IMR-90 (cell line): Measurements from ENCODE around the gene CEP83. TPM values are rescaled to one million over a fixed set of nuclear protein-coding genes. Genes with fewer than 3 reads are reported as not detected.

Experiments used
- ATAC-seq: fragments of 200-7000 bp; cut with Tn5 transposase; 2 replicates; pipeline ENCODE4 v1.9.1; 2020; ENCODE audit warnings: low read depth, mild to moderate bottlenecking, moderate library complexity
- BruUV-seq: library from RNA; stranded (reverse); fragments of 400-500 nt; replicated peaks from 2 replicates; lab custom pipeline; 2021; lab: Mats Ljungman, UMichigan
- CTCF ChIA-PET: fragments of 300-600 bp; formaldehyde crosslinking; extraction: SDS; loops from one replicate; lab custom pipeline; 2021; ENCODE audit warnings: antibody characterized with exemption; lab: Yijun Ruan, JAX
- POLR2A ChIA-PET: fragments of 300-600 bp; sonication (Branson Sonifier 250); formaldehyde crosslinking; loops from one replicate; lab custom pipeline; 2022; ENCODE audit warnings: antibody characterized with exemption; ENCODE audit not compliant: unreplicated experiment; lab: Charles Lee
- DNase-seq: peaks from one replicate; pipeline ENCODE4 v3.0.0; 2013
- H2AFZ ChIP-seq: replicated peaks from 2 replicates; pipeline ENCODE3; 2013; ENCODE audit warnings: low read length, mild to moderate bottlenecking; ENCODE audit not compliant: poor library complexity
- H2AK5ac ChIP-seq: 2 replicates; pipeline ENCODE4 v1.6.1; 2013; ENCODE audit warnings: low read depth, low read length, inconsistent platforms
- H2AK9ac ChIP-seq: replicated peaks from 2 replicates; pipeline ENCODE3; 2013; ENCODE audit warnings: mild to moderate bottlenecking, low read depth, low read length, moderate library complexity; ENCODE audit not compliant: poor library complexity
- H2BK120ac ChIP-seq: 2 replicates; pipeline ENCODE4 v1.6.1; 2013; ENCODE audit warnings: low read depth, low read length, inconsistent platforms
- H2BK15ac ChIP-seq: 3 replicates; pipeline ENCODE4 v1.6.1; 2013; ENCODE audit warnings: low read depth, low read length, inconsistent platforms
- H2BK20ac ChIP-seq: 2 replicates; pipeline ENCODE4 v1.6.1; 2013; ENCODE audit warnings: low read depth, mild to moderate bottlenecking, inconsistent platforms, low read length, moderate library complexity
- H2BK5ac ChIP-seq: 2 replicates; pipeline ENCODE4 v1.6.1; 2013; ENCODE audit warnings: mild to moderate bottlenecking, low read depth, low read length, inconsistent platforms; ENCODE audit not compliant: poor library complexity, severe bottlenecking
- H3K14ac ChIP-seq: replicated peaks from 2 replicates; pipeline ENCODE4 v1.6.1; 2013; ENCODE audit warnings: low read depth, low read length, inconsistent platforms
- H3K18ac ChIP-seq: 2 replicates; pipeline ENCODE4 v1.6.1; 2013; ENCODE audit warnings: low read depth, low read length, control low read depth
- H3K23ac ChIP-seq: 2 replicates; pipeline ENCODE4 v1.6.1; 2013; ENCODE audit warnings: low read depth, low read length, inconsistent platforms
- H3K27ac ChIP-seq: 2 replicates; pipeline ENCODE4 v1.5.1; 2013; ENCODE audit warnings: mild to moderate bottlenecking, control low read depth, low read length; ENCODE audit not compliant: insufficient read depth
- H3K27me3 ChIP-seq: 2 replicates; pipeline ENCODE4 v1.6.1; 2013; ENCODE audit warnings: low read length; ENCODE audit not compliant: control insufficient read depth, insufficient read depth
- H3K36me3 ChIP-seq: 2 replicates; pipeline ENCODE4 v1.6.1; 2013; ENCODE audit warnings: low read length, mixed read lengths; ENCODE audit not compliant: control insufficient read depth, insufficient read depth
- H3K4ac ChIP-seq: 2 replicates; pipeline ENCODE4 v1.6.1; 2013; ENCODE audit warnings: low read depth, low read length, inconsistent platforms
- H3K4me1 ChIP-seq: 2 replicates; pipeline ENCODE4 v1.6.1; 2013; ENCODE audit warnings: low read length, mixed read lengths; ENCODE audit not compliant: control insufficient read depth, insufficient read depth
- H3K4me2 ChIP-seq: 2 replicates; pipeline ENCODE4 v1.6.1; 2013; ENCODE audit warnings: low read depth, mild to moderate bottlenecking, control low read depth, low read length, moderate library complexity
- H3K4me3 ChIP-seq: 2 replicates; pipeline ENCODE4 v1.5.1; 2013; ENCODE audit warnings: low read depth, mild to moderate bottlenecking, control low read depth, low read length, moderate library complexity; ENCODE audit not compliant: insufficient read depth
- H3K56ac ChIP-seq: 2 replicates; pipeline ENCODE4 v1.6.1; 2013; ENCODE audit warnings: low read length, inconsistent platforms; ENCODE audit not compliant: insufficient read depth; ENCODE audit errors: extremely low read depth
- H3K79me1 ChIP-seq, 2 experiments: 2 replicates each; pipeline ENCODE4 v1.6.1; 2013; ENCODE audit warnings: low read length in 2 of 2, inconsistent platforms in 1 of 2, low read depth in 1 of 2
- H3K9ac ChIP-seq: 2 replicates; pipeline ENCODE4 v1.6.1; 2013; ENCODE audit warnings: low read depth, low read length, control low read depth
- H3K9me1 ChIP-seq: 2 replicates; pipeline ENCODE4 v1.6.1; 2013; ENCODE audit warnings: low read length, inconsistent platforms; ENCODE audit not compliant: insufficient read depth
- H3K9me3 ChIP-seq: 2 replicates; pipeline ENCODE4 v1.6.1; 2013; ENCODE audit warnings: low read length; ENCODE audit not compliant: control insufficient read depth, insufficient read depth
- H4K20me1 ChIP-seq: 2 replicates; pipeline ENCODE4 v1.6.1; 2013; ENCODE audit warnings: low read length, inconsistent platforms; ENCODE audit not compliant: insufficient read depth
- H4K5ac ChIP-seq: 2 replicates; pipeline ENCODE4 v1.6.1; 2013; ENCODE audit warnings: mild to moderate bottlenecking, low read depth, low read length, control low read depth
- H4K8ac ChIP-seq, 2 experiments: 2 replicates each; pipeline ENCODE4 v1.6.1; 2013; ENCODE audit warnings: low read depth in 2 of 2, low read length in 2 of 2, control low read depth in 1 of 2, inconsistent platforms in 1 of 2
- H4K91ac ChIP-seq: 2 replicates; pipeline ENCODE4 v1.6.1; 2013; ENCODE audit warnings: low read depth, low read length, inconsistent platforms; ENCODE audit not compliant: insufficient read depth
- CEBPB ChIP-seq: IDR thresholded peaks from 2 replicates; pipeline ENCODE4 v1.6.1; 2012; ENCODE audit warnings: low read depth, low read length, improper control_type of control experiment
- CTCF ChIP-seq: conservative IDR thresholded peaks from 2 replicates; pipeline ENCODE4 v1.5.1; 2012; ENCODE audit warnings: mild to moderate bottlenecking, low read depth, low read length, improper control_type of control experiment
- MAZ ChIP-seq: IDR thresholded peaks from 2 replicates; pipeline ENCODE4 v1.6.1; 2012; ENCODE audit warnings: low read depth, mild to moderate bottlenecking, low read length, improper control_type of control experiment, moderate library complexity, borderline replicate concordance
- MXI1 ChIP-seq: IDR thresholded peaks from 2 replicates; pipeline ENCODE4 v1.6.1; 2012; ENCODE audit warnings: low read depth, mild to moderate bottlenecking, low read length, moderate library complexity, borderline replicate concordance
- POLR2A ChIP-seq: IDR thresholded peaks from 2 replicates; pipeline ENCODE4 v1.6.1; 2012; ENCODE audit warnings: mild to moderate bottlenecking, low read depth, low read length
- RAD21 ChIP-seq: IDR thresholded peaks from 2 replicates; pipeline ENCODE4 v1.6.1; 2012; ENCODE audit warnings: low read length, improper control_type of control experiment
- WGBS, 2 experiments: methylation state at CpG; one replicate each; pipeline versions ENCODE4 v1.1.5 to v1.1.7; 2013; ENCODE audit warnings: missing lambda C conversion rate in 2 of 2; ENCODE audit not compliant: insufficient read length in 1 of 2; ENCODE audit errors: extremely low coverage in 2 of 2; 5-methylcytosine and 5-hydroxymethylcytosine counted together
- dilution Hi-C: fragments of 300-500 bp; cut with HindIII; formaldehyde crosslinking; loops from one replicate; pipeline ENCODE4 v1.14.3; 2018; ENCODE audit warnings: low sequenced_read_pairs; ENCODE audit not compliant: unreplicated experiment
- in situ Hi-C: fragments of 300-500 bp; cut with MboI; formaldehyde crosslinking; loops from 3 replicates; pipeline ENCODE4 v1.14.3; 2019; ENCODE audit warnings: low sequenced_read_pairs, inconsistent platforms, mixed read lengths
- intact Hi-C: fragments of 100-400 bp; cut with micrococcal nuclease; formaldehyde crosslinking; loops from 2 replicates; pipeline ENCODE4 v1.10.0; 2022
- polyA plus RNA-seq, 3 experiments: library from polyadenylated mRNA; depleted of rRNA; stranded (reverse); fragments of >200 nt; gene quantifications; 2 replicates each; pipeline ENCODE4 v1.2.3, GENCODE V29; 2012; ENCODE audit warnings: low replicate concordance in 1 of 3
- total RNA-seq: library from RNA; depleted of rRNA; stranded (reverse); fragments of >200 nt; gene quantifications from 2 replicates; pipeline ENCODE4 v1.2.3, GENCODE V29; 2012

The CEP83 gene
- total and polyA plus RNA-seq, 2 of the 4 experiments (the other 2 are of a cell fraction) = 3.9 to 8.9 TPM

GRCh38 chr12:94297876-94298505 lies 161.7 kb downstream of the CEP83 start:
- no peak overlapping the region for H3K9ac ChIP-seq
- H4K20me1 ChIP-seq = no peaks in the 10 kb centered on the region
- ChIA-PET POLR2A (no interaction called here), CTCF (interaction anchor here (1.0 kb wide), 1 partner anchor 8 kb away, joined by 4 read pairs; no protein-coding TSS in a partner anchor)
- no peak overlapping the region for H2BK20ac ChIP-seq
- H3K27ac ChIP-seq = no peak overlapping the region
- H3K9me1 ChIP-seq = peaks cover 6% of the 10 kb centered on the region; the same call in 1 of the 2 replicates
- no peak overlapping the region for H3K4ac ChIP-seq
- H3K4me3 ChIP-seq = no peak overlapping the region
- dilution Hi-C loops = no loop called here
- H3K36me3 ChIP-seq = no peaks in the 10 kb centered on the region
- no peak overlapping the region for H3K14ac ChIP-seq
- in situ Hi-C loops = no loop called here
- peaks cover 4% of the 10 kb centered on the region; the same call in 1 of the 2 replicates for H3K4me1 ChIP-seq
- no TSS peak for BruUV-seq
- H4K91ac ChIP-seq = no peak overlapping the region
- H3K79me1 ChIP-seq = no peaks in the 10 kb centered on the region
- ATAC-seq = no peak
- H3K23ac ChIP-seq = no peak overlapping the region
- H2BK120ac ChIP-seq = no peak overlapping the region
- TF ChIP-seq MXI1 (no peak), POLR2A (no peak), CEBPB (no peak), MAZ (no peak), RAD21 (no peak), CTCF (no peak)
- DNase-seq = no peak
- no peaks in the 10 kb centered on the region for H3K27me3 ChIP-seq
- no peak overlapping the region for H3K56ac ChIP-seq
- no peak overlapping the region for H2BK15ac ChIP-seq
- H4K8ac ChIP-seq = no peak overlapping the region
- no peak overlapping the region for H2AFZ ChIP-seq
- H2BK5ac ChIP-seq = no peak overlapping the region
- H3K18ac ChIP-seq = no peak overlapping the region; the same call in 1 of the 2 replicates
- H2AK9ac ChIP-seq = no peak overlapping the region
- no peak overlapping the region for H4K5ac ChIP-seq
- intact Hi-C loops = no loop called here
- H3K9me3 ChIP-seq = no peaks in the 10 kb centered on the region
- WGBS, 2 experiments = no CpG with 5 or more reads among the region's 2 CpGs
- no peak overlapping the region for H3K4me2 ChIP-seq
- H2AK5ac ChIP-seq = no peak overlapping the region
